ENCODE measurements around the gene PNP. TPM values are rescaled to one million over a fixed set of nuclear protein-coding genes. Genes with fewer than 3 reads are reported as not detected.

The PNP gene
- total RNA-seq, 4 donors from 2014 or later: 18.9 to 62.1 (median 32.7) TPM

GRCh38 chr14:20472536-20473169 is 3.4 kb downstream of the PNP start:
- in situ Hi-C loops (cut with MboI; ENCODE audit: low pct_ligation_motif_present in 1 of 4, low pct_unique_long_range_greater_than_20kb in 1 of 4, low sequenced_read_pairs in 3 of 4) (loop anchor here in 2 of 4 donors (25.0 kb wide), 2 partner anchors 135 to 215 kb away; partner anchors contain the start of genes CCNB1IP1 (in 2 of the 2), PARP2 (in 2 of the 2), ANG (in 1 of the 2) and RNASE4 (in 1 of the 2)), intact Hi-C loops (cut with DNase I; ENCODE audit: low total_unique reads) (no loop called here)
- DNase-seq: no peak
- Histone ChIP-seq H3K36me3 (peaks cover 0 to 30% (median 15%) of the 10 kb centered on the region in 4 donors), H3K9me3 (no peaks in the 10 kb centered on the region), H3K27me3 (no peaks in the 10 kb centered on the region), H3K4me3 (no peak overlapping the region), H3K4me1 (peaks cover 6 to 38% (median 9%) of the 10 kb centered on the region in 4 donors), H3K27ac (no peak overlapping the region)
- WGBS, 2 donors (ENCODE audit: low coverage in 1 of 2): 86 to 88% methylated on average over 2 of the region's 2 CpGs
- TF ChIP-seq POLR2A (IDR thresholded peaks at IDR 0.05) (no peak), EP300 (IDR thresholded peaks at IDR 0.05; ENCODE audit: low read depth) (no peak), POLR2AphosphoS5 (IDR thresholded peaks at IDR 0.05) (no peak), CTCF (IDR thresholded peaks at IDR 0.05) (no peak)

GRCh38 chr14:20476776-20477175 is 7.6 kb downstream of the PNP start:
- 90% methylated on average over 5 of the region's 5 CpGs for WGBS, 2 donors (ENCODE audit: low coverage in 1 of 2)
- H3K9me3 ChIP-seq: no peaks in the 10 kb centered on the region
- in situ Hi-C loops (cut with MboI; ENCODE audit: low pct_ligation_motif_present in 1 of 4, low pct_unique_long_range_greater_than_20kb in 1 of 4, low sequenced_read_pairs in 3 of 4) (no loop called here), intact Hi-C loops (cut with DNase I; ENCODE audit: low total_unique reads) (no loop called here)
- no peak for DNase-seq
- peaks cover 0 to 15% (median 3%) of the 10 kb centered on the region in 4 donors for H3K4me1 ChIP-seq
- peaks cover 0 to 30% (median 15%) of the 10 kb centered on the region in 4 donors for H3K36me3 ChIP-seq
- peak overlapping the region; percentile 32 to 68 (median 62) for H3K27ac ChIP-seq
- no peaks in the 10 kb centered on the region for H3K27me3 ChIP-seq
- TF ChIP-seq POLR2A (IDR thresholded peaks at IDR 0.05): no peak
- H3K4me3 ChIP-seq: no peak overlapping the region

- intact Hi-C loops (cut with DNase I; ENCODE audit: low total_unique reads) (no loop called here), in situ Hi-C loops (cut with MboI; ENCODE audit: low pct_ligation_motif_present in 1 of 4, low pct_unique_long_range_greater_than_20kb in 1 of 4, low sequenced_read_pairs in 3 of 4) (no loop called here)
- peak overlapping the region; percentile 32 to 68 (median 62) for H3K27ac ChIP-seq
- no peak overlapping the region for H3K4me3 ChIP-seq
- TF ChIP-seq POLR2A (IDR thresholded peaks at IDR 0.05) (no peak), CTCF (IDR thresholded peaks at IDR 0.05) (no peak), POLR2AphosphoS5 (IDR thresholded peaks at IDR 0.05) (no peak), EP300 (IDR thresholded peaks at IDR 0.05; ENCODE audit: low read depth) (no peak)
- H3K27me3 ChIP-seq: no peaks in the 10 kb centered on the region
- peaks cover 0 to 12% (median 3%) of the 10 kb centered on the region in 4 donors for H3K4me1 ChIP-seq
- H3K9me3 ChIP-seq: no peaks in the 10 kb centered on the region
- WGBS, 2 donors (ENCODE audit: low coverage in 1 of 2): 72% methylated on average over 1 of the region's 1 CpG; no CpG with 5 or more reads in 1 of the 2 donors
- H3K36me3 ChIP-seq: peaks cover 0 to 30% (median 15%) of the 10 kb centered on the region in 4 donors
- no peak for DNase-seq
These were observed 8.1 kb downstream of the PNP start for GRCh38 chr14:20477211-20477876.

- in situ Hi-C loops (cut with MboI; ENCODE audit: low pct_ligation_motif_present in 1 of 4, low pct_unique_long_range_greater_than_20kb in 1 of 4, low sequenced_read_pairs in 3 of 4) (no loop called here), intact Hi-C loops (cut with DNase I; ENCODE audit: low total_unique reads) (no loop called here)
- no peak for TF ChIP-seq POLR2A (IDR thresholded peaks at IDR 0.05)
- TF ChIP-seq POLR2AphosphoS5 (IDR thresholded peaks at IDR 0.05): no peak
- TF ChIP-seq CTCF (IDR thresholded peaks at IDR 0.05): no peak
- TF ChIP-seq EP300 (IDR thresholded peaks at IDR 0.05; ENCODE audit: low read depth): no peak
- Histone ChIP-seq H3K4me3 (no peak overlapping the region), H3K36me3 (peaks cover 0 to 30% (median 9%) of the 10 kb centered on the region in 4 donors), H3K4me1 (peaks cover 0 to 12% (median 3%) of the 10 kb centered on the region in 4 donors), H3K27me3 (no peaks in the 10 kb centered on the region), H3K27ac (no peak overlapping the region), H3K9me3 (no peaks in the 10 kb centered on the region)
- WGBS, 2 donors (ENCODE audit: low coverage in 1 of 2): 91 to 92% methylated on average over 2 of the region's 2 CpGs
- no peak for DNase-seq
These were observed 9.7 kb downstream of the PNP start for GRCh38 chr14:20478894-20479293.

Measured in transverse colon (tissue), 4 donors.